Sciatic nerve (tissue), 2 donors: ENCODE results near the gene TYW3. TPM values are rescaled to one million over a fixed set of nuclear protein-coding genes. Genes with fewer than 3 reads are reported as not detected.
"Not testable (repeated sequence)": the region's sequence is repeated elsewhere in the genome, so short reads cannot be mapped to it uniquely, and the experiment has no call there.

Experiments
- ATAC-seq: fragments of 200-7000 bp; cut with Tn5 transposase; one replicate; pipeline ENCODE4 v1.9.1; 2020; ENCODE audit warnings: mild to moderate bottlenecking, moderate library complexity
- DNase-seq: peaks from one replicate; pipeline ENCODE4 v3.0.0-alpha.2; 2020; ENCODE audit warnings: low spot score
- intact Hi-C: fragments of 100-400 bp; cut with DNase I; formaldehyde crosslinking; loops from one replicate; pipeline ENCODE4 v1.14.2; 2022
- total RNA-seq: library from RNA; stranded (reverse); fragmentation: NEBNext Ultra II Directional; extraction: Animal tissue kit (Norgen Biotek cat#: 25700); gene quantifications from one replicate; pipeline ENCODE4 v1.2.1, GENCODE V29; 2021
- donor health status: DM: no; HTN: no; CAD: no.
- donor health status: DM: no; HTN: no; CAD: no.

Gene TYW3
- total RNA-seq, 1 donor from 2014 or later, result 17.5 TPM

- DNase-seq (no peak), ATAC-seq (no peak)
- intact Hi-C loops, result no loop called here
Observed at GRCh38 chr1:74728736-74729135, 4.2 kb upstream of the TYW3 start.

GRCh38 chr1:74729741-74730478 lies 3.0 kb upstream of the TYW3 start:
- intact Hi-C loops, result no loop called here
- DNase-seq, result no peak
- no peak for ATAC-seq

- DNase-seq (no peak), ATAC-seq (no peak)
- intact Hi-C loops, result no loop called here
Observed at GRCh38 chr1:74731399-74732052, 1.4 kb upstream of the TYW3 start.

GRCh38 chr1:74732071-74732946 lies 643 bp upstream of the TYW3 start:
- intact Hi-C loops, DNase-seq: not testable (repeated sequence)
- peak; percentile 35 for ATAC-seq

- intact Hi-C loops, result no loop called here
- ATAC-seq, result peak; percentile 81
- no peak for DNase-seq
Observed at GRCh38 chr1:74733604-74734484, 892 bp downstream of the TYW3 start.

GRCh38 chr1:74737333-74737732 lies 4.4 kb downstream of the TYW3 start:
- intact Hi-C loops, result loop anchor here (5.0 kb wide), 1 partner anchor 1475 kb away; no protein-coding TSS in a partner anchor
- no peak for ATAC-seq
- DNase-seq, result no peak

GRCh38 chr1:74740307-74740980 lies 7.5 kb downstream of the TYW3 start:
- DNase-seq, ATAC-seq, intact Hi-C loops: not testable (repeated sequence)

- DNase-seq, intact Hi-C loops, ATAC-seq: not testable (repeated sequence)
Observed at GRCh38 chr1:74745247-74745646, 12.3 kb downstream of the TYW3 start.

GRCh38 chr1:74748960-74749359 lies 16.0 kb downstream of the TYW3 start:
- no peak for DNase-seq
- intact Hi-C loops, result no loop called here
- ATAC-seq, result no peak

- ATAC-seq, result no peak
- intact Hi-C loops, result no loop called here
- DNase-seq, result no peak
Observed at GRCh38 chr1:74753104-74753503, 20.2 kb downstream of the TYW3 start.

- DNase-seq, result no peak
- intact Hi-C loops, result no loop called here
- no peak for ATAC-seq
Observed at GRCh38 chr1:74755475-74755874, 22.5 kb downstream of the TYW3 start.

GRCh38 chr1:74756650-74757049 lies 23.7 kb downstream of the TYW3 start:
- ATAC-seq, DNase-seq, intact Hi-C loops: not testable (repeated sequence)

- no peak for ATAC-seq
- intact Hi-C loops, result no loop called here
- DNase-seq, result no peak
Observed at GRCh38 chr1:74763807-74764206, 30.9 kb downstream of the TYW3 start.

GRCh38 chr1:74766579-74766978 lies 33.6 kb downstream of the TYW3 start:
- intact Hi-C loops, result no loop called here
- DNase-seq (no peak), ATAC-seq (no peak)

- no peak for ATAC-seq
- DNase-seq, result no peak
- intact Hi-C loops, result no loop called here
Observed at GRCh38 chr1:74767490-74767889, 34.5 kb downstream of the TYW3 start.

GRCh38 chr1:74771913-74772515 lies 39.1 kb downstream of the TYW3 start:
- ATAC-seq (peak; percentile 46), DNase-seq (no peak)
- intact Hi-C loops, result loop anchor here (10.0 kb wide), 1 partner anchor 433 kb away; no protein-coding TSS in a partner anchor

- intact Hi-C loops, result loop anchor here (10.0 kb wide), 1 partner anchor 432 kb away; no protein-coding TSS in a partner anchor
- no peak for DNase-seq
- ATAC-seq, result no peak
Observed at GRCh38 chr1:74772945-74773344, 40.0 kb downstream of the TYW3 start.
